ENCODE results near the gene MAPK13. TPM values are rescaled to one million over a fixed set of nuclear protein-coding genes. Genes with fewer than 3 reads are reported as not detected.
A peak's percentile ranks its signal among the peaks of the same experiment; 100 is the strongest.
"Not testable (repeated sequence)": the region's sequence is repeated elsewhere in the genome, so short reads cannot be mapped to it uniquely, and the experiment has no call there.

The MAPK13 gene
- total and polyA plus RNA-seq, 4 donors = 1.9 to 17.2 (median 3.0) TPM

DNA sequence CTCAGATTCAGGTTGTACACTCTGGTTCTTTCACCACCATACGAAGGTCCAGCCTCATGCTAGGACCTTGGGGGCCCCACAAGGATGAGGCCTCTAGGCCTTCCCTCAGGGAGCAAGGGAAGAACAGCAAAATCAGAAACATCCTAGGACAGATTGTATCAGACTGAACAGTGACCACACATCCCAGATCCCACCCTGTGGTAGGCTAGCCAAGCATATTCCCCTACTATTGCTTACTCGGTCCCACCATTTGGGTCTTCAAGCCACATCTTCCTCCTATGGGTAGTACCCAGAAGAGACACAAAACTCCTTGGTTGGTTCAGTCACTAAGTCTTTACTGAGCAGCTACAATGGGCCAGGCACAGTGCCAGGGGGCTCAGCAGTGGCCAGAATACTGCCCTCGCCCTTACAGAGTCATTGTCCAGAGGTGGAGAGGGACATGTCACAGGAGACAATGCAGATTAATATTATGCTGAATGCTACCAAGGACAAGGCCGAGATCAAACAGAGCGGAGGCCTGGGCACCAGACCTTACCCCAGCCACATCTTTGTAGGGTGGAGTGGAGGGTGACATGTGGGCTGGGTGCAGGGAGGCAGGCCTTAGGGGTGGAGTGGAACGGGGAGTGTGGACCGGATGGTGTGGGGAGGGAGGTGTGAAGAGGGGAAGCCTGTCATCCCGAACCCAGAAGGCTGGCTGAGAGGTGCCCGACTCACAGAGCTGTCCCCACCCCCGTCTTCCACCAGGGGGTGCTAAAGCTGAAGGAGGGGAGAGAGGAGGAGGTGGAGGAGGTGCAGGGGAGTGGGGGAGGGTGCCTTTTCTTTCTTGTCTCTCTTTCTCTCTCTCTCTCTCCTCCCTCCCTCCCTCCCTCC lies 6.8 kb upstream of the MAPK13 start:
- Histone ChIP-seq H3K4me3 (ENCODE audit: low read depth in 1 of 3, low read length in 3 of 3) (no peak overlapping the region), H3K9ac (ENCODE audit: low read depth in 1 of 2, low read length in 2 of 2) (no peak overlapping the region), H3K9me3 (ENCODE audit: control insufficient read depth in 4 of 4, low read length in 3 of 4) (no peaks in the 10 kb centered on the region), H3K4me1 (ENCODE audit: control insufficient read depth in 4 of 4, insufficient read depth in 4 of 4, low read length in 3 of 4) (peaks cover 5 to 32% (median 23%) of the 10 kb centered on the region in 4 donors), H3K27me3 (ENCODE audit: control insufficient read depth in 4 of 4, insufficient read depth in 4 of 4, low read length in 3 of 4) (no peaks in the 10 kb centered on the region), H3K27ac (ENCODE audit: low read depth in 1 of 2, low read length in 2 of 2) (no peak overlapping the region), H3K36me3 (ENCODE audit: control insufficient read depth in 4 of 4, insufficient read depth in 3 of 4, low read depth in 1 of 4, low read length in 3 of 4) (no peaks in the 10 kb centered on the region)
- 39% methylated on average over 10 of the region's 10 CpGs for WGBS
- peak; percentile 88 for DNase-seq (ENCODE audit: low spot score)
- TF ChIP-seq, protein P1, sequence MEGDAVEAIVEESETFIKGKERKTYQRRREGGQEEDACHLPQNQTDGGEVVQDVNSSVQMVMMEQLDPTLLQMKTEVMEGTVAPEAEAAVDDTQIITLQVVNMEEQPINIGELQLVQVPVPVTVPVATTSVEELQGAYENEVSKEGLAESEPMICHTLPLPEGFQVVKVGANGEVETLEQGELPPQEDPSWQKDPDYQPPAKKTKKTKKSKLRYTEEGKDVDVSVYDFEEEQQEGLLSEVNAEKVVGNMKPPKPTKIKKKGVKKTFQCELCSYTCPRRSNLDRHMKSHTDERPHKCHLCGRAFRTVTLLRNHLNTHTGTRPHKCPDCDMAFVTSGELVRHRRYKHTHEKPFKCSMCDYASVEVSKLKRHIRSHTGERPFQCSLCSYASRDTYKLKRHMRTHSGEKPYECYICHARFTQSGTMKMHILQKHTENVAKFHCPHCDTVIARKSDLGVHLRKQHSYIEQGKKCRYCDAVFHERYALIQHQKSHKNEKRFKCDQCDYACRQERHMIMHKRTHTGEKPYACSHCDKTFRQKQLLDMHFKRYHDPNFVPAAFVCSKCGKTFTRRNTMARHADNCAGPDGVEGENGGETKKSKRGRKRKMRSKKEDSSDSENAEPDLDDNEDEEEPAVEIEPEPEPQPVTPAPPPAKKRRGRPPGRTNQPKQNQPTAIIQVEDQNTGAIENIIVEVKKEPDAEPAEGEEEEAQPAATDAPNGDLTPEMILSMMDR (IDR thresholded peaks at IDR 0.05; ENCODE audit: low read depth, low read length, missing input control) = peak; percentile 79
- TF ChIP-seq RAD21 (IDR thresholded peaks at IDR 0.05) = peak; percentile 71 to 80
- TF ChIP-seq, protein P2, sequence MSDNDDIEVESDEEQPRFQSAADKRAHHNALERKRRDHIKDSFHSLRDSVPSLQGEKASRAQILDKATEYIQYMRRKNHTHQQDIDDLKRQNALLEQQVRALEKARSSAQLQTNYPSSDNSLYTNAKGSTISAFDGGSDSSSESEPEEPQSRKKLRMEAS (IDR thresholded peaks at IDR 0.05) = no peak
- TF ChIP-seq RXRA (IDR thresholded peaks at IDR 0.05) = no peak
- TF ChIP-seq, protein P3, sequence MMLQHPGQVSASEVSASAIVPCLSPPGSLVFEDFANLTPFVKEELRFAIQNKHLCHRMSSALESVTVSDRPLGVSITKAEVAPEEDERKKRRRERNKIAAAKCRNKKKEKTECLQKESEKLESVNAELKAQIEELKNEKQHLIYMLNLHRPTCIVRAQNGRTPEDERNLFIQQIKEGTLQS (IDR thresholded peaks at IDR 0.05) = no peak
- no peak for TF ChIP-seq SP1 (IDR thresholded peaks at IDR 0.05)
- no peak for TF ChIP-seq FOXA2 (IDR thresholded peaks at IDR 0.05)
- no peak for TF ChIP-seq YY1 (IDR thresholded peaks at IDR 0.05)

DNA sequence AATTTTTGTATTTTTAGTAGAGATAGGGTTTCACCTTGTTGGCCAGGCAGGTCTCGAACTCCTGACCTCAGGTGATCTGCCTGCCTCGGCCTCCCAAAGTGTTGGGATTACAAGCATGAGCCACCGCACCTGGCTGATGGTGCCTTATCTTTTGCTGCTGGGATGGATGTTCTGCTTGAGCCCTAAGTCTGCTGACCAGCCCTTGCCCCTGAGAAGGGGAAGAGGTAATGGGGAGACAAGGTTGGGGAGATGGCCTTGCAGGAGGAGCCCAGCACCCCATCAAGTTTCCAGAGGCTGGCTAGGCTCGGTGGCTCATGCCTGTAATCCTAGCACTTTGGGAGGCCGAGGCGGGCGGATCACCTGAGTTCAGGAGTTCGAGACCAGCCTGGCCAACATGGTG lies 6.0 kb upstream of the MAPK13 start:
- not testable (repeated sequence) for H3K9me3 ChIP-seq (ENCODE audit: control insufficient read depth in 4 of 4, low read length in 3 of 4); H3K4me3 ChIP-seq (ENCODE audit: low read depth in 1 of 3, low read length in 3 of 3); H3K27me3 ChIP-seq (ENCODE audit: control insufficient read depth in 4 of 4, insufficient read depth in 4 of 4, low read length in 3 of 4); H3K9ac ChIP-seq (ENCODE audit: low read depth in 1 of 2, low read length in 2 of 2); H3K27ac ChIP-seq (ENCODE audit: low read depth in 1 of 2, low read length in 2 of 2); H3K36me3 ChIP-seq (ENCODE audit: control insufficient read depth in 4 of 4, insufficient read depth in 3 of 4, low read depth in 1 of 4, low read length in 3 of 4); DNase-seq (ENCODE audit: low spot score)
- peaks cover 5 to 32% (median 23%) of the 10 kb centered on the region in 4 donors for H3K4me1 ChIP-seq (ENCODE audit: control insufficient read depth in 4 of 4, insufficient read depth in 4 of 4, low read length in 3 of 4)
- 84% methylated on average over 8 of the region's 8 CpGs for WGBS

DNA sequence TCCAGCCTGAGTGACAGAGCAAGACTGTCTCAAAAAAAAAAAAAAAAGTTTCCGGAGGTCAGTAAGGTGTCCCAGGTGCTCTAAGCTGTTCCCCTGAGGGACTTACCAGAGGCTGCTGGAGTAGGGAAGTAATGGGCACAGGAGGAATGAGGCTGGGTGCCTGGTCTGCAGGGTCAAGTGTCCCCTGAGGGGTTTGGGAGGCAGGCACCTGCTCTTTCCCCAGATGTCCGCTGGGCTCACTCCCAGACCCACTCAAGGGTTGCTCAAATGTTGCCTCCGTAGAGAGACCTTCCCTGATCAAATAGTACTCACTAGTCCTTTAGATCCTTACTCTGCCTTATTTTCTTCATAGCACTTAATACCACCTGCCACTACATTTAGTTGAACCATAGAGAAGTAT lies 5.4 kb upstream of the MAPK13 start:
- WGBS = 93% methylated on average over 3 of the region's 3 CpGs
- Histone ChIP-seq H3K27me3 (ENCODE audit: control insufficient read depth in 4 of 4, insufficient read depth in 4 of 4, low read length in 3 of 4) (no peaks in the 10 kb centered on the region), H3K9me3 (ENCODE audit: control insufficient read depth in 4 of 4, low read length in 3 of 4) (no peaks in the 10 kb centered on the region), H3K4me1 (ENCODE audit: control insufficient read depth in 4 of 4, insufficient read depth in 4 of 4, low read length in 3 of 4) (peaks cover 5 to 32% (median 24%) of the 10 kb centered on the region in 4 donors), H3K36me3 (ENCODE audit: control insufficient read depth in 4 of 4, insufficient read depth in 3 of 4, low read depth in 1 of 4, low read length in 3 of 4) (no peaks in the 10 kb centered on the region), H3K4me3 (ENCODE audit: low read depth in 1 of 3, low read length in 3 of 3) (no peak overlapping the region), H3K27ac (ENCODE audit: low read depth in 1 of 2, low read length in 2 of 2) (no peak overlapping the region), H3K9ac (ENCODE audit: low read depth in 1 of 2, low read length in 2 of 2) (no peak overlapping the region)
- TF ChIP-seq, protein P3 (IDR thresholded peaks at IDR 0.05) = no peak
- TF ChIP-seq FOXA2 (IDR thresholded peaks at IDR 0.05) (no peak), HNF4A (conservative IDR thresholded peaks at IDR 0.05) (no peak), EGR1 (IDR thresholded peaks at IDR 0.05; ENCODE audit: low read depth in 2 of 2) (no peak), GABPA (IDR thresholded peaks at IDR 0.05 in 1 of 2, conservative IDR thresholded peaks at IDR 0.05 in 1 of 2) (no peak), TAF1 (conservative IDR thresholded peaks at IDR 0.05) (no peak), HNF4G (IDR thresholded peaks at IDR 0.05) (no peak), SP1 (IDR thresholded peaks at IDR 0.05) (no peak), JUND (IDR thresholded peaks at IDR 0.05) (no peak), NR2F2 (IDR thresholded peaks at IDR 0.05) (no peak)
- TF ChIP-seq, protein P4, sequence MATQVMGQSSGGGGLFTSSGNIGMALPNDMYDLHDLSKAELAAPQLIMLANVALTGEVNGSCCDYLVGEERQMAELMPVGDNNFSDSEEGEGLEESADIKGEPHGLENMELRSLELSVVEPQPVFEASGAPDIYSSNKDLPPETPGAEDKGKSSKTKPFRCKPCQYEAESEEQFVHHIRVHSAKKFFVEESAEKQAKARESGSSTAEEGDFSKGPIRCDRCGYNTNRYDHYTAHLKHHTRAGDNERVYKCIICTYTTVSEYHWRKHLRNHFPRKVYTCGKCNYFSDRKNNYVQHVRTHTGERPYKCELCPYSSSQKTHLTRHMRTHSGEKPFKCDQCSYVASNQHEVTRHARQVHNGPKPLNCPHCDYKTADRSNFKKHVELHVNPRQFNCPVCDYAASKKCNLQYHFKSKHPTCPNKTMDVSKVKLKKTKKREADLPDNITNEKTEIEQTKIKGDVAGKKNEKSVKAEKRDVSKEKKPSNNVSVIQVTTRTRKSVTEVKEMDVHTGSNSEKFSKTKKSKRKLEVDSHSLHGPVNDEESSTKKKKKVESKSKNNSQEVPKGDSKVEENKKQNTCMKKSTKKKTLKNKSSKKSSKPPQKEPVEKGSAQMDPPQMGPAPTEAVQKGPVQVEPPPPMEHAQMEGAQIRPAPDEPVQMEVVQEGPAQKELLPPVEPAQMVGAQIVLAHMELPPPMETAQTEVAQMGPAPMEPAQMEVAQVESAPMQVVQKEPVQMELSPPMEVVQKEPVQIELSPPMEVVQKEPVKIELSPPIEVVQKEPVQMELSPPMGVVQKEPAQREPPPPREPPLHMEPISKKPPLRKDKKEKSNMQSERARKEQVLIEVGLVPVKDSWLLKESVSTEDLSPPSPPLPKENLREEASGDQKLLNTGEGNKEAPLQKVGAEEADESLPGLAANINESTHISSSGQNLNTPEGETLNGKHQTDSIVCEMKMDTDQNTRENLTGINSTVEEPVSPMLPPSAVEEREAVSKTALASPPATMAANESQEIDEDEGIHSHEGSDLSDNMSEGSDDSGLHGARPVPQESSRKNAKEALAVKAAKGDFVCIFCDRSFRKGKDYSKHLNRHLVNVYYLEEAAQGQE (IDR thresholded peaks at IDR 0.05) = no peak
- TF ChIP-seq, protein P5, sequence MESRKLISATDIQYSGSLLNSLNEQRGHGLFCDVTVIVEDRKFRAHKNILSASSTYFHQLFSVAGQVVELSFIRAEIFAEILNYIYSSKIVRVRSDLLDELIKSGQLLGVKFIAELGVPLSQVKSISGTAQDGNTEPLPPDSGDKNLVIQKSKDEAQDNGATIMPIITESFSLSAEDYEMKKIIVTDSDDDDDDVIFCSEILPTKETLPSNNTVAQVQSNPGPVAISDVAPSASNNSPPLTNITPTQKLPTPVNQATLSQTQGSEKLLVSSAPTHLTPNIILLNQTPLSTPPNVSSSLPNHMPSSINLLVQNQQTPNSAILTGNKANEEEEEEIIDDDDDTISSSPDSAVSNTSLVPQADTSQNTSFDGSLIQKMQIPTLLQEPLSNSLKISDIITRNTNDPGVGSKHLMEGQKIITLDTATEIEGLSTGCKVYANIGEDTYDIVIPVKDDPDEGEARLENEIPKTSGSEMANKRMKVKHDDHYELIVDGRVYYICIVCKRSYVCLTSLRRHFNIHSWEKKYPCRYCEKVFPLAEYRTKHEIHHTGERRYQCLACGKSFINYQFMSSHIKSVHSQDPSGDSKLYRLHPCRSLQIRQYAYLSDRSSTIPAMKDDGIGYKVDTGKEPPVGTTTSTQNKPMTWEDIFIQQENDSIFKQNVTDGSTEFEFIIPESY (IDR thresholded peaks at IDR 0.05) = no peak
- DNase-seq (ENCODE audit: low spot score) = no peak

All from liver (tissue), 9 donors.